Astrocyte (in vitro differentiated cells and primary cell): ENCODE measurements around the gene TATDN3.

ENCODE experiments used
- EZH2 ChIP-seq: IDR thresholded peaks from 2 replicates; pipeline ENCODE4 v1.6.1; 2012; ENCODE audit warnings: mild to moderate bottlenecking, low read length, inconsistent platforms; ENCODE audit not compliant: insufficient read depth
- TF ChIP-seq, protein P1 (sequence below): IDR thresholded peaks from 2 replicates; pipeline ENCODE4 v1.5.1; 2011; ENCODE audit warnings: low read depth, mild to moderate bottlenecking, inconsistent platforms, low read length, moderate library complexity; ENCODE audit not compliant: insufficient read depth

DNA sequence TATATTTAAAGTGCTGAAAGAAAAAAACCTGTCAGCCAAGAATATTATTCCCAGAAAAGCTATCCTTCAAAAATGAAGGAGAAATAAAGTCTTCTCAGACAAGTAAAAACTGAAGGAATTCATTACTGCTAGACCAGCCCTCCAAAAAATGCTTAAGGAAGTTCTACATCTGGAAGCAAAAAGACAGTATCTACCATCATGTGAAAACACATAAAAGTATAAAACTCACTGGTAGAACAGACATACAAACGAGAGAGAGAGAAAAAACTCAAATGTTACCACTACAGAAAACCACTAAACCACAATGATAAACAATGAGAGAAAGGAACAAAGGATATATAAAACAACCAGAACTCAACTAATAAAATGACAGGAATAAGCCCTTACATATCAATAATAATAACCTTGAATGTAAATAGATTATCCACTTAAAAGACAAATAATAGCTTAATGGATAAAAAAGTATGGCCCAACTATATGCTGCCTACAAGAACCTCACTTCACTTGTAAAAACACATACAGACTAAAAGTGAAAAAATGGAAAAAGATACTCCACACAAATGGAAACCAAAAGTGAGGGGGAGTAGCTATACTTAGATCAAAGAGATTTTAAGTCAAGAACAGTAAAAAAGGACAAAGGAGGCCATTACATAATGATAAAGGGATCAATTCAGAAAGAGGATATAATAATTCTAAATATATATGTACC lies 22.1 kb upstream of the TATDN3 start:
- TF ChIP-seq EZH2: no peak
- TF ChIP-seq, protein P1, sequence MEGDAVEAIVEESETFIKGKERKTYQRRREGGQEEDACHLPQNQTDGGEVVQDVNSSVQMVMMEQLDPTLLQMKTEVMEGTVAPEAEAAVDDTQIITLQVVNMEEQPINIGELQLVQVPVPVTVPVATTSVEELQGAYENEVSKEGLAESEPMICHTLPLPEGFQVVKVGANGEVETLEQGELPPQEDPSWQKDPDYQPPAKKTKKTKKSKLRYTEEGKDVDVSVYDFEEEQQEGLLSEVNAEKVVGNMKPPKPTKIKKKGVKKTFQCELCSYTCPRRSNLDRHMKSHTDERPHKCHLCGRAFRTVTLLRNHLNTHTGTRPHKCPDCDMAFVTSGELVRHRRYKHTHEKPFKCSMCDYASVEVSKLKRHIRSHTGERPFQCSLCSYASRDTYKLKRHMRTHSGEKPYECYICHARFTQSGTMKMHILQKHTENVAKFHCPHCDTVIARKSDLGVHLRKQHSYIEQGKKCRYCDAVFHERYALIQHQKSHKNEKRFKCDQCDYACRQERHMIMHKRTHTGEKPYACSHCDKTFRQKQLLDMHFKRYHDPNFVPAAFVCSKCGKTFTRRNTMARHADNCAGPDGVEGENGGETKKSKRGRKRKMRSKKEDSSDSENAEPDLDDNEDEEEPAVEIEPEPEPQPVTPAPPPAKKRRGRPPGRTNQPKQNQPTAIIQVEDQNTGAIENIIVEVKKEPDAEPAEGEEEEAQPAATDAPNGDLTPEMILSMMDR: no peak
